Nephron (organoid): Measurements from ENCODE around the gene PNPLA7.
"Not testable (repeated sequence)": the region's sequence is repeated elsewhere in the genome, so short reads cannot be mapped to it uniquely, and the experiment has no call there.

Experiments used
- H3K27ac Mint-ChIP-seq, 3 experiments: 2 replicates each; pipeline ENCODE4 v1.8.0; 2020; ENCODE audit warnings: mixed read lengths in 3 of 3, mild to moderate bottlenecking in 2 of 3, moderate library complexity in 1 of 3
- H3K27me3 Mint-ChIP-seq: 2 replicates; pipeline ENCODE4 v1.8.0; 2021; ENCODE audit warnings: low read depth, mild to moderate bottlenecking, moderate library complexity, mixed read lengths
- H3K36me3 Mint-ChIP-seq: 2 replicates; pipeline ENCODE4 v1.8.0; 2020; ENCODE audit warnings: low read depth, mixed read lengths
- H3K4me1 Mint-ChIP-seq: 2 replicates; pipeline ENCODE4 v1.8.0; 2020; ENCODE audit warnings: mixed read lengths
- H3K4me3 Mint-ChIP-seq, 3 experiments: 2 replicates each; pipeline ENCODE4 v1.8.0; 2020; ENCODE audit warnings: mild to moderate bottlenecking in 3 of 3, mixed read lengths in 3 of 3, moderate library complexity in 2 of 3
- H3K9me3 Mint-ChIP-seq: 2 replicates; pipeline ENCODE4 v1.8.0; 2020; ENCODE audit warnings: mixed read lengths
- CTCF ChIP-seq, 3 experiments: fragments of 200-600 bp; sonication (generic); IDR thresholded peaks; one replicate each; pipeline ENCODE4 v1.5.0; 2021; ENCODE audit warnings: antibody characterized with exemption in 3 of 3; ENCODE audit not compliant: unreplicated experiment in 3 of 3

PNPLA7 gene

GRCh38 chr9:137452006-137452760, 98.0 kb downstream of the PNPLA7 start:
- no peak for TF ChIP-seq CTCF (IDR thresholded peaks at IDR 0.05; ENCODE audit: unreplicated experiment in 3 of 3)
- Mint-ChIP-seq H3K4me3 (no peak overlapping the region), H3K4me1 (peaks cover 15% of the 10 kb centered on the region), H3K27me3 (peaks cover 4% of the 10 kb centered on the region), H3K36me3 (no peaks in the 10 kb centered on the region), H3K27ac (no peak overlapping the region), H3K9me3 (no peaks in the 10 kb centered on the region)

DNA sequence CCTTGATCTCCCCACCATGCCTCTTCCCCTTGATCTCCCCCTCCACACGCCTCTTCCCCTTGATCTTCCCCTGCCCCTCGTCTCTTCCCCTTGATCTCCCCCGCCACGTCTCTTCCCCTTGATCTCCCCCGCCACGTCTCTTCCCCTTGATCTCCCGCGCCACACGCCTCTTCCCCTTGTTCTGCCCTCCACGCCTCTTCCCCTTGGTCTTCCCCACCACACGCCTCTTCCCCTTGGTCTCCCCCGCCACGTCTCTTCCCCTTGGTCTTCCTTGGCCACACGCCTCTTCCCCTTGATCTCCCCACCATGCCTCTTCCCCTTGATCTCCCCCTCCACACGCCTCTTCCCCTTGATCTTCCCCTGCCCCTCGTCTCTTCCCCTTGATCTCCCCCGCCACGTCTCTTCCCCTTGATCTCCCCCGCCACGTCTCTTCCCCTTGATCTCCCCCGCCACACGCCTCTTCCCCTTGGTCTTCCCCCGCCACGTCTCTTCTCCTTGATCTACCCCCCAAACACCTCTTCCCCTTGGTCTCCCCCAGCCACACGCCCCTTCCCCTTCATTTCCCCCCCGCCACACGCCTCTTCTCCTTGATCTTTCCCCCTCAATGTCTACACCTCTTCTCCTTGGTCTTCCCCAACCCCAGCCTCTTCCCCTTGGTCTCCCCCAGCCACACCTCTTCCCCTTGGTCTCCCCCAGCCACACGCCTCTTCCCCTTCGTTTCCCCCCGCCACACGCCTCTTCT, 98.8 kb downstream of the PNPLA7 start:
- not testable (repeated sequence) for H3K36me3 Mint-ChIP-seq, H3K27me3 Mint-ChIP-seq, H3K9me3 Mint-ChIP-seq, H3K4me3 Mint-ChIP-seq, H3K27ac Mint-ChIP-seq
- peaks cover 19% of the 10 kb centered on the region for H3K4me1 Mint-ChIP-seq

DNA sequence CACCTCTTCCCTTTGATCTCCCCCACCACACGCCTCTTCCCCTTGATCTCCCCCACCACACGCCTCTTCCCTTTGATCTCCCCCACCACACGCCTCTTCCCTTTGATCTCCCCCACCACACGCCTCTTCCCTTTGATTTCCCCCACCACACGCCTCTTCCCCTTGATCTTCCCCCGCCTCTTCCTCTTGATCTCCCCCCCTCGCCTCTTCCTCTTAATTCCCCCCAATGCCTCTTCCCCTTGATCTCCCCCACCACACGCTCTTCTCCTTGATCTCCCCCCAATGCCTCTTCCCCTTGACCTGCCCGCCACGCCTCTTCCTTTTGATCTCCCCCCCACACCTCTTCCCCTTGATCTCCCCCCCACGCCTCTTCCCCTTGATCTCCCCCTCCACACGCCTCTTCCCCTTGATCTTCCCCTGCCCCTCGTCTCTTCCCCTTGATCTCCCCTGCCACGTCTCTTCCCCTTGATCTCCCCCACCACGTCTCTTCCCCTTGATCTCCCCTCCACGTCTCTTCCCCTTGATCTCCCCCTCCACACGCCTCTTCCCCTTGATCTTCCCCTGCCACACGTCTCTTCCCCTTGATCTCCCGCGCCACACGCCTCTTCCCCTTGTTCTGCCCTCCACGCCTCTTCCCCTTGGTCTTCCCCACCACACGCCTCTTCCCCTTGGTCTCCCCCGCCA, 99.5 kb downstream of the PNPLA7 start:
- H3K27ac Mint-ChIP-seq, H3K9me3 Mint-ChIP-seq, H3K27me3 Mint-ChIP-seq, H3K4me3 Mint-ChIP-seq, H3K36me3 Mint-ChIP-seq: not testable (repeated sequence)
- peaks cover 12% of the 10 kb centered on the region for H3K4me1 Mint-ChIP-seq

GRCh38 chr9:137449931-137450538, 100.2 kb downstream of the PNPLA7 start:
- Mint-ChIP-seq H3K27ac (no peak overlapping the region), H3K9me3 (no peaks in the 10 kb centered on the region)

DNA sequence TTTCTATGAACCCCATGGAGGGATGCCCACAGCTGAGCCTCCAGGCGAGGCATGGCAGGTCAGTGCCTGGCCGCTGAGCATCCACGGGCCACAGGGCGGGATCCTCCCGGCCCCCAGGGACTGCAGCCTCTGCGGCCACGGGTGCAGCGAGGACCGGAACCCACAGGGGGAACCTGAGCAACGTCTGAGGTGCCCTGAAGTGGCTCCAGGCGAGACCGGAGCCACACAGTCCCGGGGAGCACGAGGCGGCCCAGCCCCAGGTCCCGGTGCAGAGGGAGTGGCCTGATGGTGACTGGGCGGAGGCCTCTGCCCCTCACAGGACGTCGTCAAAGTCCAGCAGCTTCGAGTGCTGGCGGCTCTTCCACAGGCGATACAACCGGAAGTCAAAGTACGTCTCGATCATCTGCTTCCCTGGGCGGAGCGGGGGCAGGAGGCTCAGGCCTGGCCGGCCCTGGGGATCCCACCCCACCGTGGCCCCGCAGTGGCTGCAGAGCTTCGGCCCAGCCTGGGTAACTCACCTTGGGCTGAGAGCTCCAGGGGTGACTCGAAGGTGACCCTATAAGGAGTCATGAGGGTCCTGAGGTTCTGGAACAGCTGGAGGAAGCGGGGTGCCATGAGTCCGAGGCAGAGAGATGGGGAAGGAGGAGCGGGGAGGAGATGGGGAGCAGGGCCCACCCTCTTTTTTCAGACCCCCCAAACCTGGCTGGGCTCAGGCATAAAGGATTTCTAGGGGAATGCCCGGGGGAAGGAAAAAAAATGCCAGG, 100.9 kb downstream of the PNPLA7 start:
- no peak for TF ChIP-seq CTCF (IDR thresholded peaks at IDR 0.05; ENCODE audit: unreplicated experiment in 3 of 3)
- Mint-ChIP-seq H3K4me3 (no peak overlapping the region), H3K4me1 (peaks cover 19% of the 10 kb centered on the region), H3K36me3 (no peaks in the 10 kb centered on the region), H3K9me3 (no peaks in the 10 kb centered on the region), H3K27me3 (no peaks in the 10 kb centered on the region), H3K27ac (no peak overlapping the region)

More at GRCh38 chr9:137449931-137450538, 100.2 kb downstream of the PNPLA7 start:
- TF ChIP-seq CTCF (IDR thresholded peaks at IDR 0.05; ENCODE audit: unreplicated experiment in 3 of 3): no peak
- H3K36me3 Mint-ChIP-seq: no peaks in the 10 kb centered on the region
- peaks cover 17% of the 10 kb centered on the region for H3K4me1 Mint-ChIP-seq
- H3K27me3 Mint-ChIP-seq: no peaks in the 10 kb centered on the region
- no peak overlapping the region for H3K4me3 Mint-ChIP-seq

DNA sequence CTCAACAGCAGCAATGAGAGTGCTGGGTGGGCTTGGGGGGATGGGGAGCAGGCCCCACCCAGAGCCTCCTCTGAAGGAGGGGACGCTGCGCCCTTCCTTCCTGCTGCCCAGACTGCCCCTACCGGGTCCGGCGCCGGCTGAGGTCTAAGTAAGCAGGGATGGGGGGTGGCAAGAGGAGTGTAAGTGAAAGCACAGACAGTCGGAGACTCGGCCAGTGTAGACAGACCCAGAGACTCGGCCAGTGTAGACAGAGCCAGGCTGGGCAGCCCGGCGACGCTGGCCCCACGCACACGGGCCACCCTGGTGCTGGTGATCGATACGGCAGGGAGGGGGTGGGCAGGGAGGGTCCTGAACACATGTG, 101.6 kb downstream of the PNPLA7 start:
- Mint-ChIP-seq H3K27ac (no peak overlapping the region), H3K9me3 (peaks cover under 1% of the 10 kb centered on the region), H3K36me3 (no peaks in the 10 kb centered on the region), H3K27me3 (no peaks in the 10 kb centered on the region), H3K4me3 (no peak overlapping the region), H3K4me1 (peaks cover 19% of the 10 kb centered on the region)
- TF ChIP-seq CTCF (IDR thresholded peaks at IDR 0.05; ENCODE audit: unreplicated experiment in 3 of 3): no peak
